Neural progenitor cell (in vitro differentiated cells): ENCODE measurements around the gene IL3RA. TPM values are rescaled to one million over a fixed set of nuclear protein-coding genes. Genes with fewer than 3 reads are reported as not detected.
"Not testable (repeated sequence)": the region's sequence is repeated elsewhere in the genome, so short reads cannot be mapped to it uniquely, and the experiment has no call there.

Experiments used
- DNase-seq: peaks from one replicate; pipeline ENCODE4 v3.0.0-alpha.2; 2016; ENCODE audit warnings: low spot score
- H2AFZ ChIP-seq: fragments of 200-600 bp; sonication (generic); replicated peaks from 2 replicates; pipeline ENCODE4 v1.6.1; 2016; ENCODE audit warnings: antibody characterized with exemption
- H3F3A ChIP-seq: fragments of 200-600 bp; sonication (generic); 2 replicates; pipeline ENCODE4 v1.6.1; 2016; ENCODE audit warnings: antibody characterized with exemption, low read depth
- H3K27ac ChIP-seq: fragments of 200-600 bp; sonication (generic); 2 replicates; pipeline ENCODE4 v1.5.1; 2016; ENCODE audit warnings: mild to moderate bottlenecking
- H3K27me3 ChIP-seq: fragments of 200-600 bp; sonication (generic); 2 replicates; pipeline ENCODE4 v1.6.1; 2016; ENCODE audit warnings: mild to moderate bottlenecking, moderate library complexity
- H3K36me3 ChIP-seq: fragments of 200-600 bp; sonication (generic); 2 replicates; pipeline ENCODE4 v1.5.1; 2016
- H3K4me1 ChIP-seq: fragments of 200-600 bp; sonication (generic); 2 replicates; pipeline ENCODE4 v1.6.1; 2016; ENCODE audit warnings: mixed run types
- H3K4me2 ChIP-seq: fragments of 200-600 bp; sonication (generic); 2 replicates; pipeline ENCODE4 v1.6.1; 2016
- H3K4me3 ChIP-seq: fragments of 200-600 bp; sonication (generic); 2 replicates; pipeline ENCODE4 v1.5.1; 2016
- H3K79me2 ChIP-seq: fragments of 200-600 bp; sonication (generic); 2 replicates; pipeline ENCODE4 v1.6.1; 2016; ENCODE audit warnings: low read depth
- H3K9ac ChIP-seq: fragments of 200-600 bp; sonication (generic); 2 replicates; pipeline ENCODE4 v1.6.1; 2016
- H3K9me3 ChIP-seq: fragments of 200-600 bp; sonication (generic); 2 replicates; pipeline ENCODE4 v1.5.1; 2016; ENCODE audit warnings: low read depth
- H4K20me1 ChIP-seq: fragments of 200-600 bp; sonication (generic); 2 replicates; pipeline ENCODE4 v1.6.1; 2016; ENCODE audit warnings: low read depth
- H3K27ac Mint-ChIP-seq: 3 replicates; pipeline ENCODE4 v1.8.0; 2021; ENCODE audit warnings: mixed read lengths
- H3K27me3 Mint-ChIP-seq: 2 replicates; pipeline ENCODE4 v1.8.0; 2022; ENCODE audit warnings: low read depth, mild to moderate bottlenecking, inconsistent platforms, moderate library complexity, mixed read lengths; ENCODE audit not compliant: insufficient read depth
- H3K36me3 Mint-ChIP-seq: 3 replicates; pipeline ENCODE4 v1.8.0; 2021; ENCODE audit warnings: mixed read lengths
- H3K4me1 Mint-ChIP-seq: 3 replicates; pipeline ENCODE4 v1.8.0; 2021; ENCODE audit warnings: mixed read lengths
- H3K4me3 Mint-ChIP-seq: 3 replicates; pipeline ENCODE4 v1.8.0; 2021; ENCODE audit warnings: mild to moderate bottlenecking, moderate library complexity, mixed read lengths
- H3K9me3 Mint-ChIP-seq: 3 replicates; pipeline ENCODE4 v1.8.0; 2020; ENCODE audit warnings: mixed read lengths
- CTCF ChIP-seq: fragments of 200-600 bp; sonication (generic); IDR thresholded peaks from 2 replicates; pipeline ENCODE4 v1.5.1; 2017; ENCODE audit warnings: antibody characterized with exemption, mild to moderate bottlenecking
- EZH2 ChIP-seq: fragments of 200-600 bp; sonication (generic); IDR thresholded peaks from 2 replicates; pipeline ENCODE4 v1.6.1; 2017; ENCODE audit warnings: antibody characterized with exemption, mild to moderate bottlenecking, moderate library complexity
- EZH2phosphoT487 ChIP-seq: fragments of 200-600 bp; sonication (generic); IDR thresholded peaks from 2 replicates; pipeline ENCODE4 v1.6.1; 2017; ENCODE audit warnings: antibody characterized with exemption
- total RNA-seq: library from RNA; depleted of rRNA; stranded (reverse); fragments of >200 nt; gene quantifications from 2 replicates; pipeline ENCODE4 v1.2.3, GENCODE V29; 2015; ENCODE audit warnings: low replicate concordance

IL3RA gene
- total RNA-seq, 1 donor from 2014 or later = not detected

GRCh38 chrX:1334854-1335253 is 1.7 kb upstream of the IL3RA start:
- H3K9me3 Mint-ChIP-seq = peaks cover 3% of the 10 kb centered on the region
- H3K27ac ChIP-seq = no peak overlapping the region

GRCh38 chrX:1336948-1337779 is 579 bp downstream of the IL3RA start:
- no peaks in the 10 kb centered on the region for H3K36me3 ChIP-seq
- H3K36me3 Mint-ChIP-seq = peaks cover 6% of the 10 kb centered on the region
- peaks cover 10% of the 10 kb centered on the region for H3K9me3 ChIP-seq
- no peaks in the 10 kb centered on the region for H3K4me1 ChIP-seq
- DNase-seq = no peak
- H3K4me2 ChIP-seq = no peak overlapping the region
- H3K27me3 ChIP-seq = no peaks in the 10 kb centered on the region
- no peak overlapping the region for H3K4me3 ChIP-seq
- H4K20me1 ChIP-seq = no peaks in the 10 kb centered on the region
- no peaks in the 10 kb centered on the region for H3K79me2 ChIP-seq
- H3K27ac Mint-ChIP-seq = peak overlapping the region; percentile 44
- H2AFZ ChIP-seq = no peak overlapping the region
- H3K27ac ChIP-seq = no peak overlapping the region
- no peaks in the 10 kb centered on the region for H3F3A ChIP-seq
- no peaks in the 10 kb centered on the region for H3K4me1 Mint-ChIP-seq
- H3K9me3 Mint-ChIP-seq = peaks cover 3% of the 10 kb centered on the region
- H3K9ac ChIP-seq = no peak overlapping the region
- TF ChIP-seq EZH2 = no peak
- TF ChIP-seq CTCF = no peak
- TF ChIP-seq EZH2phosphoT487 = no peak
- H3K27me3 Mint-ChIP-seq = peaks cover 2% of the 10 kb centered on the region
- H3K4me3 Mint-ChIP-seq = no peak overlapping the region

More at GRCh38 chrX:1334854-1335253, 1.7 kb upstream of the IL3RA start:
- no peaks in the 10 kb centered on the region for H3K36me3 ChIP-seq
- H3K27me3 ChIP-seq = no peaks in the 10 kb centered on the region
- H3K9me3 ChIP-seq = peaks cover 10% of the 10 kb centered on the region
- no peaks in the 10 kb centered on the region for H3K4me1 ChIP-seq
- DNase-seq = no peak
- no peak overlapping the region for H3K27ac Mint-ChIP-seq
- no peak for TF ChIP-seq CTCF
- no peak overlapping the region for H3K4me3 ChIP-seq
- H3K36me3 Mint-ChIP-seq = no peaks in the 10 kb centered on the region
- H3K4me3 Mint-ChIP-seq = no peak overlapping the region
- H2AFZ ChIP-seq = no peak overlapping the region
- H3K9ac ChIP-seq = no peak overlapping the region
- no peaks in the 10 kb centered on the region for H3K79me2 ChIP-seq
- no peaks in the 10 kb centered on the region for H3K4me1 Mint-ChIP-seq
- H3K4me2 ChIP-seq = no peak overlapping the region
- H3F3A ChIP-seq = no peaks in the 10 kb centered on the region
- H4K20me1 ChIP-seq = no peaks in the 10 kb centered on the region
- no peaks in the 10 kb centered on the region for H3K27me3 Mint-ChIP-seq

GRCh38 chrX:1341545-1342184 is 5.1 kb downstream of the IL3RA start:
- TF ChIP-seq EZH2phosphoT487 = no peak
- TF ChIP-seq EZH2 = no peak
- no peak for TF ChIP-seq CTCF
- Histone ChIP-seq H3K4me1 (no peaks in the 10 kb centered on the region), H3K36me3 (no peaks in the 10 kb centered on the region), H3F3A (no peaks in the 10 kb centered on the region), H3K27ac (no peak overlapping the region), H3K79me2 (no peaks in the 10 kb centered on the region), H3K4me3 (no peak overlapping the region), H3K9me3 (peaks cover 10% of the 10 kb centered on the region), H3K4me2 (no peak overlapping the region), H2AFZ (no peak overlapping the region), H4K20me1 (no peaks in the 10 kb centered on the region), H3K9ac (no peak overlapping the region), H3K27me3 (no peaks in the 10 kb centered on the region)
- H3K36me3 Mint-ChIP-seq = peaks cover 10% of the 10 kb centered on the region
- DNase-seq = no peak
- peaks cover 6% of the 10 kb centered on the region for H3K27me3 Mint-ChIP-seq
- peaks cover 5% of the 10 kb centered on the region for H3K9me3 Mint-ChIP-seq
- no peak overlapping the region for H3K4me3 Mint-ChIP-seq
- H3K27ac Mint-ChIP-seq = no peak overlapping the region
- no peaks in the 10 kb centered on the region for H3K4me1 Mint-ChIP-seq

- DNase-seq, H3K4me1 Mint-ChIP-seq, H3K79me2 ChIP-seq, H3K4me3 Mint-ChIP-seq, H3K9me3 ChIP-seq, H3K36me3 ChIP-seq, H3K27me3 ChIP-seq, H3K36me3 Mint-ChIP-seq, H3K4me1 ChIP-seq, H3K4me3 ChIP-seq, H4K20me1 ChIP-seq, H2AFZ ChIP-seq, H3K27ac ChIP-seq, H3K27ac Mint-ChIP-seq, H3K9ac ChIP-seq, H3K27me3 Mint-ChIP-seq, H3K9me3 Mint-ChIP-seq, H3K4me2 ChIP-seq: not testable (repeated sequence)
- peaks cover 13% of the 10 kb centered on the region for H3F3A ChIP-seq
These were observed 13.0 kb downstream of the IL3RA start for GRCh38 chrX:1349606-1350005.
